Stimulated activated CD4-positive, alpha-beta T cell treated with anti-CD3 and anti-CD28 coated beads, Interleukin-2, amount 100 ng/mL, for 4 hours (primary cell): ENCODE data around the gene NOXA1.
"Not testable (repeated sequence)": the region's sequence is repeated elsewhere in the genome, so short reads cannot be mapped to it uniquely, and the experiment has no call there.

ENCODE experiments used
- DNase-seq: peaks from one replicate; pipeline ENCODE4 v3.0.0-alpha.2; 2020; ENCODE audit warnings: low read depth

NOXA1 gene

DNA sequence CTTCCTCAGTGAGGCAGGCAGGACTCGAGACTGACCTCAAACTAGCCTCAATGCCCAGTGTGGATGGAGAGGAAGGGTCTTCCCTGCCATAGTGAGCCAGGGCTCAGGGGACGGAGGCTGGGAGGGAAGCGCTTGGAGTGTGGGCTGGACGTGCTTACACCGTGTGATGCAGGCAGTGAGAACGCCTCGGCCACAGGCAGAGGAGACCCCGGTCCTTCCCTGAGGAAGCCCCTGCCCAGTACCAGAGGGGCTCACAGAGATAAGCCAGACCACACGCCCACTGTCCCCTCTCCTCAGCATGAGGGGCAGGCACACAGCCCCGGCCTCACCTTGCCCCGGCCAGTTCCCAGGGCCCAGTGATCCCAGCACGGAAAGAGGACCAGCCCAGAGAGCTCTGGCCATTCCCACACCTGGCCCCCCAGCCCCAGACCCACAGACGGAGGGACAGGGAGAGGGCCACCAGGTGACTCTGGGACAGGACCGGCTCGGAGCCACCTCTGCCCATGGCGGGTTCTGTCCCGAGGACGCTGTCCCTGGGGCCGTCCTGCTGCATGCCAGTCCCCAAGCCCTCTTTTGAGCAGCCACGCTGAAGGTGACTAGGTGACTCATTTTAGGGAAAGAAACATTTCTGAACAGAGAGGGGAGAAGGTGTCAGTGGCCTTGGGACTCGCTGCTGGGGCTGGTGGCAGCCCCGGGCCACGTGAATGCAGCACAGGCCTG, 42.0 kb downstream of the NOXA1 start:
- no peak for DNase-seq

DNA sequence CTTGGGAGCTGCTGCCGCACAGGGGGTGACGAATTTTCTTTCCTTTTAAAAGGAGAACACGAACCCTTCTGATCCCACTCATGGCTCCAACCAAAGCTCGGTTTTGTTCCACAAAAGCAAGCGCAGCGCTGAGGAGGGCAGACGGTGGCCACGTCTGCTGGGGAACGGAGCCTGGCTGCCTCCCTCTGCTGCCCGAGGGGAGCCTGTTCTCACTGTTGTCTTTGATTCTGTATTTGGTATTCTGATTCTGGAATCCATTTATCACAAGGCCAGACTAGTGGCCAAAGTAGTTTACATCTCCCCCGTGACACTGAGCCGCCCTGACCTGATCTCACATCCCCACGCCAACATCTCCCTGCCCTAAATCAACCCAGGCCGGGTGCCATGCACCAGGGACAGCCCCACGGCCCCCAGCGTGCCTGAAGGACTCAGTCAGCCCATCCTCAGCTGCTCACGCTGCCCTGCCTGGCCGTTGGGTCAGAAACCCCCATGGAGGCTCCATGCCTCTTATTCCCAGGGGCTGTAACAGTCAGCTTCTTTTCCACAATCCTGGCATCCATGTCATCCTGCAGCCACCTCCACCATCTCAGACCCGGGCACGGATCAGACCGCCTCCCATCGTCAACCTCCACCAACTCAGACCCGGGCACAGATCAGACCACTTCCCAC, 42.7 kb downstream of the NOXA1 start:
- no peak for DNase-seq

DNA sequence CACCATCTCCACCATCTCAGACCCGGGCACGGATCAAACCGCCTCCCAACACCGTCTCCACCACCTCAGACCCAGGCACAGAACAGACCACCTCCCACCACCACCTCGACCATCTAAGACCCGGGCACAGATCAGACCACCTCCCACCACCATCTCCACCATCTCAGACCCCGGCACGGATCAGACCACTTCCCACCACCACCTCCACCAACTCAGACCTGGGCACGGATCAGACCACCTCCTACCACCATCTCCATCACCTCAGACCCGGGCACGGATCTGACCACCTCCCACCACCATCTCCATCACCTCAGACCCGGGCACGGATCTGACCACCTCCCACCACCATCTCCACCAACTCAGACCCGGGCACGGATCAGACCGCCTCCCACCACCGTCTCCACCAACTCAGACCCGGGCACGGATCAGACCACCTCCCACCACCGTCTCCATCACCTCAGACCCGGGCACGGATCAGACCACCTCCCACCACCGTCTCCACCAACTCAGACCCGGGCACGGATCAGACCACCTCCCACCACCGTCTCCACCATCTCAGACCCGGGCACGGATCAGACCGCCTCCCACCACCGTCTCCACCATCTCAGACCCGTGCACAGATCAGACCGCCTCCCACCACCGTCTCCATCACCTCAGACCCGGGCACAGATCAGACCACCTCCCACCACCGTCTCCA, 43.3 kb downstream of the NOXA1 start:
- not testable (repeated sequence) for DNase-seq

DNA sequence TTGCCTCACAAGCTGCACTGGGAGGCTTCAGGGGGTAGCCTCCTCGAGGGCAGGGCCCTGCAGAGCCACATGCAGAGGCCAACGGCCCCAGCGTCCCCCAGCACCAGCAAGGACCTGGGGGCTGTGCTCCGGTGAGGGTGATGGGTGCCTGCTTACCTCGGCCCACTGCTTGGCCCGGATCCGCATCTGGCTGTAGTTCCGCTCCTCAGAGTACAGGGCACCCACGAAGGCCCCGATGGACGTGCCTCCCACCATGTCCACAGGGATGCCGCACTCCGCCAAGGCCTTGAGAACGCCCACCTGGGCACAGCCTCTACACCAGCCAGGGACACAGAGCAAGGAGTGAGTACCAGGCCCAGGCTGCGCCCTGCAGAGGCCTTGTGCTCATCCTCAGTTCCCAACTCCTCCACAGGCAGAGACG, 44.0 kb downstream of the NOXA1 start:
- no peak for DNase-seq

DNA sequence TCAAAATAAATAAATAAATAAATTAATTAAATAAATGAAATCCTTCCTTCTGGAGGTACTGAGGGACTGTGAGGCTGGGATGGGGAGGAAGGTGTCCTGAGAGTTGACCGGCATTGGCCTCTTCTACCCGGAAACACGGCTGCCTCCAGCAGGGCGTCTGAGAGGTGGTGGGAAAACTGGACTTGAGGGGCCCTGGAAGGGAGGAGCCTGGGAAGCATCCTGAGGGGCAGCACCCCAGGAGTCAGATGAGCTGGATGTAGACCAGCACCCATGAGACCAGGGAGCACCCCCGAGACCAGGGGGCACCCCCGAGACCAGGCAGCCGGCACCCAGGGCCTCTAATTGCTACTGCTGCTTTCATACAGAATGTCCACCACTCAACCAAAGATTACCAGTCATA, 44.7 kb downstream of the NOXA1 start:
- DNase-seq = no peak

DNA sequence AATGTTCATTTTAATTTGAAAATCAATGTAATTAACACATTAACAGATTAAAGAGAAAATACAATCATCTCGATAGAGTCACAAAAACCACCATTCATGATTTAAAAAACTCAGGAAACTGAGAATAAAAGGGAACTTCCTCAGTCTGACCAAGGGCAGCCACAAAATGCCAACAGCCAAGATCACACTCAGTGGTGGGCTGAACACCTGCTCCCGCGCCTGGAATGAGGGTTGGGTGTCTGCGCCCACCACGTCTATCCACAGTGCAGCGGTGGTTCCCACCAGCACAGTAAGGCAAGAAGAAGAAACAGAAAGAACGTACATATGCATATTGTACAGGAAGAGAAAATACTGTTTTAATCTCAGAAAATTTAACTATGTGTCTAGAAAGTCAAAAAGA, 47.6 kb downstream of the NOXA1 start:
- no peak for DNase-seq

DNA sequence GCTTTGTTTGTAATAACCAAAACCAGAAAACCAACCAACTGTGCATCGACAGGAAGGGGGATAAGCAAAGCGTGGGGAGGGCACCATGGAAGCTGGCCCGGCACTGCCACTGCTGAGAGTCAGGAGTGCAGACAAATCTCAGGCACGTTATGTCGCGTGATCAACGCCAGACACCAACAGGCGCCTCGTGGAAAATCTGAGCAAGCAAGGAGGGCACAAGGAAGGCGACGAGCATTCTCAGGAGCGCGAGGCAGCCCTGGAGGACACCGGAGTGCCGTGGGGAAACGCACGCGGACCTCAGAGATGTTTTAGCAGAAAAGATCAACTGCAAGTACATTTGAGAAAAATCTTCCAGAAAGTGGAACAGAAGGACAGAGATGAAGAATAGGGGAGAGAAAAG, 51.1 kb downstream of the NOXA1 start:
- DNase-seq = no peak

DNA sequence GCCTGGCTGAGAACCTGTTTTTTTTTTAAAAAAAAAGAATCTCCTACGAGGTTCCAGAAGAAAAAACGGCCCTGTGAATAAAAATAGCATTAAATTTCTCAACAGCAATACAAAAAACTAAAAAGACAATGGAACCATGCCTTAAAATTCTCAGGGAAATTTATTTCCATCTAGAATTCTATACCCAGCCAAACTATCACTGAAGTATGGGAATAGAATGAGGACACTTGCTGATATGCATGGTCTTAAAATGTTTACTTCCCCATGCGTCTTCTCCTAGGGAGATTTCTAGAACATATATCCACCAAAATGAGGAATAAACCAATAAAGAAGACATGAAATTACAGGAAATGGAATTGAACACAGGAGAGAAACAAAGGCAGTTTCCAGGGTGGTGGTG, 52.5 kb downstream of the NOXA1 start:
- DNase-seq = no peak

DNA sequence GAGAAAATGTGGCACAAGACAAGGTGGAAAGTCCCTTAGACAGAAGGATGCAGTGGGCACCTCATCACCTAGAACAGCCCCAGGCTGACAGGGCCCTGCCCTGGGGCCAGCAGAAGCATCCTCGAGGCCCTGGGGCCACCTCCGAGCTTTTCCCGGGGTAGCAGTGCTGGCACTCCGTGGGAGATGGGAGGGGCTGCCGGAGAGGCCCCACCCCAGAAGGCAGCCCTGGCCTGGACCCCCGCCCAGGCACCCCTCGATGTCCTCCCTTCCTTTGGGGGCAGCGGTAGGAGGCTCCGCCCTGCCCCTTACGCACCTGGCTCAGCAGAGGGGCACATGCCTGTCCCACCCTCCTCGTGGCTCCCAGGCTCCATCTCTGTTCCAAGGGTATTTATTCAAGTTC, 53.7 kb downstream of the NOXA1 start:
- no peak for DNase-seq

DNA sequence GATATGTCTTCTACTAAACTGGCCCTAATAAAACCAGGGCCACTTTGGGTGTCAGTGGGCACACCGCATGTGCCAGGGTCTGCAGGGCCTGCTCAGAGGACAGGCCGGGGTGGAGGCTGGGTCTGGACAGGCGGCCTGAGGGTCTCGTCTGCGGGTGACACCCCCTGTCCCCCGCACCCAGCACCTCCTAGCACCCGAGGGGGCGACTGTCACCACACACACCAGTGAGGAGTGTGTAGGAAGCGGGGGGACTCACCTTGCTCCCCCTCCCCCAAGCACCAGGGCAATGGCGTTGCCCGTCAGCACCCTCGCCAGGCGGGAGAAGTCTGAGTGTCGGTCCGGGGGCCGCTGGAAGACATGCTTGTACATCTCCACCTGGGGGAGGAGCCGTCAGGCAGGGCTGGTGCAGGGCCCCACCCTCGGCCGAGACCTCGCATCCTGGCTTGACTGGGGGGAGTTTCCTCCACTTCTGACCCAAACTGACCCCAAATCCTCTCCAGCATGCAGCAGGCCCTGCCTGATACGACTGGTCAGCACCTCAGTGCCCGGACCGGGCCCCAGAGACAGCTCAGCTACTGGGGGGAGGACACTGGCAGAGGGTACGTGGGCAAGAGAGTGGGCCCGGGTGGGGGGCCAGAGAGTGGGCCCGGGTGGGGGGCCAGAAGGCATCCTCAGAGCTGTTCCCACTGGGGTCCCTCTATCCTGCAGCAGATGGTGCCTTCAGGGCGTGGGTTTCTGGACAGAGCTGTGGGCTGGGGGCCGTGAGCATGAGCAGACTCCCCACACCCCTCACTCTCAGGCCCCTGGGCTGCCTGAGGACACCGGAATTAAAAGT, 54.8 kb downstream of the NOXA1 start:
- DNase-seq = no peak

DNA sequence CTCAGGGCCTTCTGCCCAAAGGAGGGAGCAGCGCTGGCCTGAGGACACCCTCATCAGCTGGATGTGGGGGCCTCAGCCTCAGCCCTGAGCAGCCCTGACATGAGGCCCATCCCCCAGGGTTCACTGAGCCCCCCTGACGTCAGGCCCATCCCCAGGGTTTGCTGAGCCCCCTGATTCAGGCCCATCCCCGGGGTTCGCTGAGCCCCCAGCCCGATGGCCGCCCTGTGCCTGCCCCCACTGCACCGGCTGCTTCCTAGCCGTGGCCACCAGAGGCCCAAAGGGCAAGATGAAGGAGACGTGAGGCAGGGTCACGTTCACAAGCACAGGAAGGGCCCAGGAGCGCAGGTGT, 55.4 kb downstream of the NOXA1 start:
- no peak for DNase-seq

DNA sequence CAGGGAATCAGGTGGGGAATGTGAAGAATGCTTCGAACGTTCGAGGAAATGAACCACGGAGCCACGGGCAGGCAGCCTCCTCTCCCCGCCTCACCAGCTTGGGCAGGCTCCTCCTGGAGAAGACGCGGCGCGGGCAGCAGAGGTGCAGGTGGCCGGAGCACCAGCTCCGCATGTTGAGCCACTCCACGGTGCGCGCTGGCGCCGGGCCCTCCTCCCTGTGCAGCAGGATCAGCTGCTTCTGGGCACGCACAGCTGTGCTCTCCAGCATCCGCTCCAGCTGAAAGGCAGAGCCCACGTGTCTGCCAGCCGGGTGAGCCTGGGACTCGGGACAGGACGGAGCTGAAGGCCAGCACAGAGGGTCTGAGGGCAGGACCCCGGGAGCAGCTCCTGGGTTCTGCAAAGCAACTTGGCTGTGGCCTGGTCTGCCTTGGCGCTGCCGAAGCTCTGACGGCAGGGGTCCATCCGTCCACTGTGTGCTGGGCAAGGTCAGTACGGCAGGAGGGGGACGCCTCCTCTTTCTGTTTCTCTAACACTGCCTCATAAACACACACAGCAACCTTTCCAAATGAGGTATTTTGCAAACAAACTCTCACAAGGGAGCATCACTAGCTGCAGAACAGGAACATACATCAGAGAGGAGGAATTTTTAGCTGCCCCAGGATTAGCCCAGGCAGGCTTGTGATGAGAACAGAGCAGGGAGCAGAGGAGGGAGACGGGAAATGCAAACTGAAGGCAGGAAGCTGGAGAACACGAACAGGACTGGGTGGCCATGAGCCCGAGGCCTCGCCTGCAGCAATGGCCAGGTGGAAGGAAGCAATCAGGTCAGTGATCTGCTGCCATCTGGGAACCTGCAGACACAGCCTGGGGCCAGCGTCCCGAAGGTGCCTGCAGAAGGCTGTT, 56.0 kb downstream of the NOXA1 start:
- DNase-seq = no peak

DNA sequence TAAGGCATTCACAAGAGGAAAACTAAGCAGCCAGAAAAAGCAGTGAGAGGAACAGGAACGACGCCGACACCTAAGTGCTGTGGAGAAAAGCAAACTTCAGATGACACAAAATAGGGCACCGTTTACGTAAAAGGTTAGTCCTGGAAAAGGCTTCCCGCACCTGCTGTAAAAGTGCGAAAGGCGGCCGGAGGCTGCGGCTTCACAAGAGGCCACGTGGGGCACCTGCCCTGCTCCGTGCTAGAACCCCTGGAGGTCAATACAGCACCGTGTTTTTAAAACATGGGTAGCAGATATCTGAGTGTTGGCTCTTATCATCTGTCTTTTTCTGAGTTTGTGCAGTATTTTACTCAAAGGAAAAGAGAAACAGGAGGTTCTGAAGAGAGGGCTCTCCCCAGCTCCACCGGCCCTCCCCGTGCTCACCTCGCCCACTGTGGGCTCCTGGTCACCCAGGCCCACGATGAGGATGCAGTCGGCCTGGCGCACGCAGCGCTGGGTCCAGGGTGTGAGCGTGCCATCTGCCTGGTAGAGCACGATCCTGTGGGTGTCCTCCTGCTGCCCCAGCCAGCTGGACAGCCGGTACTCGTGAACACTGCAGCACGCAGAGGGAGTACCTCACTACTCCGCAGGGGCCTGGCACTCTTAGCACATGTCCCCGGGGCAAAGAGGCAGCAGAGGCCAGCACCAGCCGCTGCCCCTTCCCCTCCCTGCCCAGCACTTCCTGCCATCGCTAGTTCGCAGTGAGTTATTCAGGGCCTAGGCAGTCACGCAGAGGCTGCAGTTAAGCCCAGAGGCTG, 56.9 kb downstream of the NOXA1 start:
- DNase-seq = no peak

DNA sequence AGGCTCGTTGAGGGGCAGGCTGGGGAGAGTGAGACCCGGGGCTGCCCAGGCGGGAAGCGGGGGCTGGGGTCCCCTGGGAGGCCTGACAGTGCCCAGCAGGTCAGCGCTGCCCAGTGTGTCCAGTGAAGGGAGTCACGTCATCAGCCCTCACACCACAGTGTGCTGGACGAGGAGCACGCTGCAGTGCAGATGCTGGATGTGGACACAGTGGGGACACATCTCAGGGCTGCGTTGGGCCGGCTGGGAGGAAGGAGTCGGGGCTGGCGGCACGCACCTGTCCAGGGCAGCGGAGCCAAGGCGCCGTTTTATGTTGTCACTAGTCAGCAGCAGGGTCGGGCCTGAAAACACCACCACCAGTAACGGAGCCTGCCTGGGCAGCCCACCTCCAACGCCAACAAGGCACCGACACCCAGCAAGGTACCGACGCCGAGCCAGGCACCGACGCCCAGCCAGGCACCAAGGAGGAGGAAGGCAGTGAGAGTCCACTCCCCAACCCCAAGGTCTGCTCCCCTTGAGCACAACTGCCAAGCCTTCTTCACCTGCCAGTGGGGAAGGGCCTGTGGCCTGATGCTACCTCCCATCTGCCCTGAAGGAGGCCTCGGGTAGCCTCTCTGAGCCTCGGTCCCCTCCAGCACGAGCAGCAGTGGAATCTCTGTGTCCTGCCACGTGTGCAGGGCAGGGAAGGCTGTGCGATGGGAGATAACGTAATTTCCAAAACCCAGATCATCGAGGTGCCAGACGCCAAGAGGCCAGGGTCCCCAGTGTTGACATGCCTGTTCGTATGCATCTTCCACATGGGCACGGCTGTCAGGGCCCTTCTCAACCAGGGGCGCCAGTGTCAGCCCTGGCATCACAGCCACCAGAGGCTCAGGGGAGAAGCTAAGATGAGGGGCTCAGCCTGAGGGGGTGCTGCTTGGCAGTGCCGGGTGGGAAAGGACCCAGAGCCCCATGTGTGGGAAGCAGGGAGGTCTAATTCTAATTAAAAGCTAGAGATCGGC, 57.8 kb downstream of the NOXA1 start:
- DNase-seq = no peak

DNA sequence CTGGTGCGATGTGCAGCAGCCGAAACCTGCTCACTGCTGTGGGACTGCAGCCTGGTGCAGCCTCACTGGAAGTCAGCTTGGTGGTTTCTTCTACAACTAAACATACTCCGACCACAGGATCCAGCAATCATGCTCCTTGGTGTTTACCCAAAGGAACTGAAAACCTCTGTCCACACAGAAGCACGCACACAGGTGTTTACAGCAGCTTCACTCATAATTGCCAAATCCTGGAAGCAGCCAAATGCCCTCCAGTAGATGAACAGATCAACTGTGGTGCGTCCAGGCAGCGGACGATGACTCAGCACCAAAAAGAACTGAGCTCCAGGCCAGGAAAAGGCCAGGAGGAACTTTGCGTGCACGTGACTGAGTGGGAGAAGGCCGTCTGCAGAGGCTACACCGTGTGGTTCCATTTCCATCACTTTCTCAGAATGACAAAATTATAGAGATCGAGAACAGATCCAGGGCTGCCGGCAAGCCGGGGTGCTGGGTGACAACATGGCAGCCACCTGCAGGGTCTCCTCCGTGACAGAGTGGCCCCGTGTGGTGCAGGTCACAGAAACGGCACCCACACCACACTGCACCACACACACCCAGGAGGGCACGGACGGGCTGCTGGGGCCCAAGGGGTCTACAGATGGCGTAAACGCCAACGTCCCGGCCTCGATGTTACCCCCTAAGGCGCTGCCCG, 59.0 kb downstream of the NOXA1 start:
- DNase-seq = no peak
